NCI-H524 treated with DMSO at 0.1 percent for 48 hours (cell line): ENCODE results near the gene UBQLN3.

Experiments
- DNase-seq: peaks from one replicate; lab custom pipeline; 2025; lab: John Stamatoyannopoulos, UW

The UBQLN3 gene

DNA sequence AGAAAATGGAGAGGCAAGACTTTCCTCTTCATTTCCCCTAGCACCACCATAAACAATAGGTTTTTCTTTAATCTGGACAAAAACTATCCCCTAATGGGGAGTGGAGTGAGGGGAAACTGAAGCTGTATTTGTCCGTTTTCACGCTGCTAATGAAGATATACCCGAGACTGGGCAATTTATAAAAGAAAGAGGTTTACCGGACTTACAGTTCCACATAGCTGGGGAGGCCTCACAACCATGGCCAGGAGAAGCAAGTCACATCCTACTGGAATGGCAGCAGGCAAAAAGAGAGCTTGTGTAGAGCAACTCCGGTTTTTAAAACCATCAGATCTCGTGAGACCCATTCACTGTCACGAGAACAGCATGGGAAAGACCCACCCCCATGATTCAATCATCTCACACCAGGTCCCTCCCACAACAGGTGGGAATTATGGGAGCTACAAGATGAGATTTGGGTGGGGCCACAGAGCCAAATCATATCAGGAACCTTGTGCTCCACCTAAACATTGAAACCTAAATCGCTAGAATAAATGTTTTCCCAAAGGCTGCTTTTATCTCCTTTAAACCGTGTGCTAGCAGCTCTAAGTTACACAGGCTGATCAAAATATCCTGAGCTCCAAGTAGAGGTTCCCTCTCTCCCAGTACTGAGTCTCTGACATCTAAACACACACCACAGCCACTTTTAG, 4.3 kb downstream of the UBQLN3 start:
- DNase-seq = no peak

DNA sequence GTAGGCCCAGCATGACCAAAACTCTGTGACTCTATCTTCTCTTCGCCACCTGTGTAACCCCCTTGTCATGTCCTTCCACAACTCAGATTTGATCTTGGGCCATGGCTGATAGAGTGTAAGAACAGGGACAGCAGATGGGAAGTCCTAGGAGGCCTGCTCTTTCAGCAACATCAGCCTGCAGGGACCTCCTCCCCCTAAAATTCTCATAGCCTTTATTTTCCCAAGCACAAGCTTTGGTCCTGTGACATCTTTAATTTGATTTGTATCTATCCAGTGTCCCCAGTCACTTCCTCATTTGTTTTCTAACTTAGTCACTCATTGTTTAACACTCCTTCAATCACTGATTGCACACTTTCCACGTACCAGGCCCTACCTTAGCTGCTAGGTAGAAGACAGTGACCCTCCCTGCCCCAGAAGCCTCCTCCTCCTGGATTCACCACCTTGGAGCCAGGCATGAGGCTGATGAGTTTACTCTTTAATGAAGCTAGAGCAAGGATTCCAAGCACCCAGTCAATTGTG, 5.3 kb downstream of the UBQLN3 start:
- no peak for DNase-seq

DNA sequence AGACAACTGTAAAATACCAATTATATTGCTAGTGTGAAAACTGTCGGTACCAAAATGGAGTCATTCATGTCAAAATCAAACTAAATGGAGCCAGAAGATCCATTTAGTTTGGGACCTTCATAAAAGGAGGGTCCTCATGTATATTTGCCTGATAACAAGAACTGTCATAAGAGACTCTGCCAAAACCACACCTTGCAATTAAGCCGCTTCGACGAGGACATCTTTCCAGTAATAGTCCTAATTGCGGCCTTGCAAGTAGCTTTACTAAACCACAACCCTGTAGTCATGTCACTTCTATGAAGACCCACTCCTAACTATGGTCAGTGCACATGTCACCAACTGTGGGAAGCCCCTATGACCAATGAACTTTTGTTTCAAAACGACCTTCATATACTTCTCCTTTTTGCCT, 9.4 kb downstream of the UBQLN3 start:
- DNase-seq = no peak

DNA sequence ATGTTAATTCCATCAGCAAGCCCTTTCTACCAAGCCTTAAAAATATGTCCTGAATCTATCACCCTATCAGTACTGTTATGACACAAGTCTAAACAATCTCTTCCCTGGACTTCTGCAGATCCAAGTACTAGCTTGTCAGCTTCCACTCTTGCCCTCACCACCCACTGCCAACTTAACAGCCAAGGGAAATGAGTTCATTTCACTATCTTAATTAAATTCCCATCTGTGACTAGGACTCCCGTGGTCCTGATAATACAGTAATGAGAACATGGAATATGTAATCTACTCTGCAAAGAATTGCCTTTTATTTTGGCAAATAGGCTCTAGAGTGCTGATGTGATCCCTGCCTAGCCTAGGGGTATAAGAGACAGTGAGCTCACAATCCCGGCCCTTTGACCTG, 10.1 kb downstream of the UBQLN3 start:
- no peak for DNase-seq

DNA sequence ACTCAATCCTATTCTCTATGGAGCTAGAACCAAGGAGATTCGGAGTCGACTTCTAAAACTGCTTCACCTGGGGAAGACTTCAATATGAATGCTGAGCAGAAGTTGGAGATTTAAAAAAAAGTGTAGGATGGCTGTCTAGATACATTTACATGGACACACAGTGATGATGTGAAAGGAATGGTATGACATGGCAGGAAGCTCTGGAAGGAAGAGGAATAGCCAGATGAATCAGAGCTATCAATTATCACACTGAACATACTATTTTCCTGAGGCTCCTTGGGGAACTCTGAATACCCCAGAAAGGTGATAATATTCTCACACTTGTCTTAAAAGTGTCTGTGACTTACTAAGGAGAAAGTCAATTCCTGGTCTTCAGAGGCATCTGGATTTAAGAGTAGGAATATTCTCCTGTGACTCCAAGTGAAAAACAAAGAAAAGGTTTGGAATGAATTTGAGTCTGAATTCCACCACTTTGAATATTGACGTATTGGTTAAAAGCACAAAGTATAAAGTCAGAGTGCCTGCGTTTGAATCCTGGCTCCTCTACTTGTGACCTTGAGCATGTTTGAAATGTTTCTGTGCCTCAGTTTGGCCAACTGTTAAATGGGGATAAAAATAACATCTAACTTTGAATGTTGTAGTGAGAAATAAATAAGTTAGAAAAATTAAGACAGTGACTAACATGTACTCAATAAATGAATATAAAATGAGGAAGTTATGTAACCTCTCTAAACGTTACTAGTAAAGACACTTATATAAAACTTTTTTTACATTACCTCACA, 20.0 kb downstream of the UBQLN3 start:
- no peak for DNase-seq

DNA sequence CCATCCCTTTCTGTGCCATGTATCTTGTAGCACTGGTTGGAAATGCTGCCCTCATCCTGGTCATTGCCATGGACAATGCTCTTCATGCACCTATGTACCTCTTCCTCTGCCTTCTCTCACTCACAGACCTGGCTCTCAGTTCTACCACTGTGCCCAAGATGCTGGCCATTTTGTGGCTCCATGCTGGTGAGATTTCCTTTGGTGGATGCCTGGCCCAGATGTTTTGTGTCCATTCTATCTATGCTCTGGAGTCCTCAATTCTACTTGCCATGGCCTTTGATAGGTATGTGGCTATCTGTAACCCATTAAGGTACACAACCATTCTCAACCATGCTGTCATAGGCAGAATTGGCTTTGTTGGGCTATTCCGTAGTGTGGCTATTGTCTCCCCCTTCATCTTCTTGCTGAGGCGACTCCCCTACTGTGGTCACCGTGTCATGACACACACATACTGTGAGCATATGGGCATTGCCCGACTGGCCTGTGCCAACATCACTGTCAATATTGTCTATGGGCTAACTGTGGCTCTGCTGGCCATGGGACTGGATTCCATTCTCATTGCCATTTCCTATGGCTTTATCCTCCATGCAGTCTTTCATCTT, 20.9 kb downstream of the UBQLN3 start:
- no peak for DNase-seq

DNA sequence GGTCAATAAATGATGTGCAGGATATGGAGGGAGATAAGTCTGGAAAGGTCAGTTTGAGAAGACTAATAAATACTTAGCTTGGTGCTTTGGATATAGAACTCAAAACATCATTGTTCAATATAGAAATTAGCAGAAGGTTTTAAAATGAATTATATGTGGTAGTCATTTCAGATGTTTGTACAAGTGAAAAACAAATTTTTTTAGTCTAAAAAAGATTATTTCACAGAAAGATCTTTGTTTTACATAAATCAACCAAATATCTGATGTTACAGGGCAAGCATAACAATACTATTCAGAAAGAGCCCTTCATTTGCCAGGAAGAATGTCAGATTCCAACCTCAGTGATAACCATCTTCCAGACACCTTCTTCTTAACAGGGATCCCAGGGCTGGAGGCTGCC, 21.4 kb downstream of the UBQLN3 start, which contains the start of gene OR52D1:
TSS of gene OR52D1 (plus strand) at position 301 of the 400 bp plus-strand sequence. CDS start at position 323, 22 bp downstream.
- DNase-seq = no peak

DNA sequence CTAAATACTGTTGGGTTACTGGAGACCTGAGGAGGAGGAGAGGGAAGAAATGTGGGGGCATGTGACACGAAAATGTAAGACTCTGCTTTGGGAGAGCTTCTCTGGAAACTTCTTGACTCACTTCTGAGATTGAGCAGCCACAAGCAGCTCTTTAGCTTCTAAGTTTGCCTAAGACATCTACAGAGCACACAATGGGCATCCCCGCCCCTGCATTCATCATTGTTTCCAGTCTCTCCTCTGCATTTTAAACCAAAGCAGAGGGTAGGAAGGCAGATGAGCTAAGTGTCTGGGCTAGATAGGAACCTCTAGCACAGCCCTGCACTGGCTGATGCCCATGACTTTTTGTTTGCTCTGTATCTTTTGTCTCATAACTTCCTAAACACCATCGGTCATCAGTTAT, 23.3 kb downstream of the UBQLN3 start:
- DNase-seq = no peak

DNA sequence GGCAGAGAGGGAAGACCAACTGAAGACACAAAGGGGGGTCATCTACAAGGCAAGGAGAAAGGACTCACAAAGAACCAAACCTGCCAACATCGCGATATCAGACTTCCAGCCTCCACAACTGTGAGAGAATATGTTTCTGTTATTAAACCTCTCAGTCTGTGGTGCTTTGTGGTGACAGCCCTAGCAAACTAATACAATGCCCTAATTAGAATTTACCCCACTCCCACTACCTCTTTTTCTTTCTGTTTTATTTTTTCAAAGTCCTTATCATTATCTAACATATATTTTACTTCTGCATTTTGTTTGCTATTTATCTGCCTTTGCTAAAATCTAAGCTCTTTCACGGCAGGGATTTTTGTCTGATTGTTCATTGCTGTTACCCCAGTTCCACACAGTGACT, 23.8 kb downstream of the UBQLN3 start:
- DNase-seq = no peak

DNA sequence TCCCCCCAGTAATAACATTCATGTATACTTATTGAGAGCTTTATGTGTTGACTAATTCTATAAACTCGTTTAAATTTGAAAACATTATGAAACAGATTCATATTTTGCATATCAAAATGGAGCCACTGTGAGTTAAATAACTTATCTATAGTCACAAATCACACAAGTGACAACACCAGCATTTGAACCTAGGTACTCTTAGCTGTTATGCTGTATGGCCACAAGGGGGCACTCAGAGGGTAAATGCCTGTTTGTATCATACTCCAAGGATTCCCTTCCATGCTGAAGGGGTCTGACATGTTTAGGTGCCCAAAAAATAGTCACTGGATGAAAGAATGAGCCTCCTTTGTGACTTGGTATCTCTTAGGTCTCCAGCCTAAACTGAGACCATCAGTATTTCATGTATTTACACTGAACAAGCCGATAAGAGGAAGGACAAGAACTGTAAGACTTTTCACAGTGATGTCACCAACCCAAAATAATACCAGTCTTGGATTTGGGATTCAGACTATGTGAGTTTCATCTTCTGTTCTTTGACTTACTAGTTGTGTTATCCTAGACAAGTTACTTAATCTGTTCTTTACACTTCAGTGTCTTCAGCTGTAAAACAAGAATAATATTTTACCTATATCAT, 33.5 kb downstream of the UBQLN3 start:
- no peak for DNase-seq

DNA sequence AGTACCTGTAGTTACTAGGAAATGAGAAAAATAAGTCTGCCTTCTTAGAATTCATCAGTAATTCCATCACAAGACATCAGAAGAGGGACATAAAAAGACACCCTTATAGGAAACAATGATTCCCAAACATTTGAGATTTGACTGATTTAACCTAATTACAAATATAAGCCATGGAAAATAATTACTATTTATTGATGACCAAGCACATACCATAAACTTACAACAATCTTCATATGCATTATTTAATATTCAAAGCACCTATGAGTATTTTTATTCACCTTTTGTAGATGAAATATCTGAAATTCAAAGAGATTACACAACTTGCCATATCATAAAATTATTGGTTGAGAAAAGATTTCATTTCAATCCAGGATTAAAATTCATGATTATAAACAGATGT, 35.8 kb downstream of the UBQLN3 start:
- DNase-seq = no peak

DNA sequence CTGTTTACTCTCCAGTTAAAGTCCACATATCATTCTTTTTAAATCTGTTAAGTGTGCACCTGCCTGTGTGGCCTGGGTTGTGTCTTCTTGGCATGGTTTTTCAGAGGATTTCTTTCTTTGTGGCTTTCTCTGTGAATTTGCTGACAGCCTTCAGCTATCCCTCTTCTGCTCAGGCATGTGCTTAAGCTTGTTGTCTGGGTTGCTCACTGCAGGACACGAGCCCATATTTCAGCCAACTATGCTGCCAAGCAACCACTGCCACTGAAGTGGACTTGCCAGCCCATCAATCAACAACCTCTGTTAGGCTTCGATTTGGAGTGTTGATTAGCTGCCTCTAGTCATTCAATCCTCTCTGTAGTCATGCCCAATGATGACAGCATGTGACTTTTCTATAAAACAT, 42.2 kb downstream of the UBQLN3 start:
- DNase-seq = no peak

DNA sequence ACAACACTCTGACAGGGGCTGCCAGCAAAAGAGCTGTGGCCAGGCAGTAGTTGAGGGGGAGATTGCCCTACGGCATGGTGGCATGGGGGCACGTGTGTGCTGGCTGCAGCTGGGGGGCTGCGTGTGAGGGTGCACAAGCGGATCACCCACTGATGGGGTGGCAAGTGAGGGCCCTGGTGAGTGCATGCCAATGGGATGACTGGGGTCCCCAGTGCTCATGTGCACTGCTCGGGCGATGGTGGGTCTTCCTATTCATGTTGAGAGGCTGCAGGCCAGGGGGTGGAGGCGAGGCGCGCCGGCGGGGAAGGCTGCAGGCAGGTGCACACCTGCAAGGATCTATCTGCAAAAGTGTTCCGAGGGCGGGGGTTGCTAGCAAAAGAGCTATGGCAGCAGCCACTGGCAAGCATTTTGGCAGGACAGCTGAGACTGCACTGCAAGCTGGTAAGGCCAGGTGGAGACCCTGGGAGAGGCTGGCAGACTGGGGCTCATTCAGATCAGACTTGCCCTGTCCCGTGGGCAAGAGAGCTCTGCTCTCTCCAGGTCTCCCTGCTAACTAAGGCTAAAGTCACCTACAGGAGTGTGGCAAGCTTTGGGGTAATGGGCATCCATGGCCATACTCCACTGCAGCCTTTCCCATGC, 48.7 kb downstream of the UBQLN3 start:
- no peak for DNase-seq
